T-helper 17 cell (primary cell): ENCODE measurements around the gene UTS2B. TPM values are rescaled to one million over a fixed set of nuclear protein-coding genes. Genes with fewer than 3 reads are reported as not detected.

Source experiments
- ATAC-seq: fragments of 150-1000 bp; cut with Tn5 transposase; 2 replicates; pipeline ENCODE4 v1.10.0; 2021; ENCODE audit warnings: mild to moderate bottlenecking, moderate library complexity
- DNase-seq, 3 donors: peaks; one replicate each; pipeline versions ENCODE4 v3.0.0 to v3.0.0-alpha.2; 2020 to 2021
- H3K9me3 ChIP-seq: one replicate; pipeline ENCODE4 v1.7.0; 2013; ENCODE audit warnings: low read length, mild to moderate bottlenecking; ENCODE audit not compliant: control insufficient read depth, poor library complexity, severe bottlenecking
- H3K27ac Mint-ChIP-seq: one replicate; pipeline ENCODE4 v1.8.0; 2022; ENCODE audit warnings: mild to moderate bottlenecking, moderate library complexity, mixed read lengths
- H3K27me3 Mint-ChIP-seq: one replicate; pipeline ENCODE4 v1.8.0; 2022; ENCODE audit warnings: mixed read lengths
- H3K36me3 Mint-ChIP-seq: one replicate; pipeline ENCODE4 v1.8.0; 2022; ENCODE audit warnings: low read depth, mixed read lengths
- H3K4me1 Mint-ChIP-seq: one replicate; pipeline ENCODE4 v1.8.0; 2022; ENCODE audit warnings: mild to moderate bottlenecking, mixed read lengths
- H3K4me3 Mint-ChIP-seq: one replicate; pipeline ENCODE4 v1.8.0; 2022; ENCODE audit warnings: mild to moderate bottlenecking, moderate library complexity, mixed read lengths
- total RNA-seq, 4 donors: library from RNA in 2 of 4; stranded (reverse) in 2 of 4; gene quantifications; one replicate each; pipeline ENCODE4 v1.2.3 and lab custom pipeline; 2022 to 2026

The UTS2B gene
- total RNA-seq, 2 donors from 2014 or later = not detected

DNA sequence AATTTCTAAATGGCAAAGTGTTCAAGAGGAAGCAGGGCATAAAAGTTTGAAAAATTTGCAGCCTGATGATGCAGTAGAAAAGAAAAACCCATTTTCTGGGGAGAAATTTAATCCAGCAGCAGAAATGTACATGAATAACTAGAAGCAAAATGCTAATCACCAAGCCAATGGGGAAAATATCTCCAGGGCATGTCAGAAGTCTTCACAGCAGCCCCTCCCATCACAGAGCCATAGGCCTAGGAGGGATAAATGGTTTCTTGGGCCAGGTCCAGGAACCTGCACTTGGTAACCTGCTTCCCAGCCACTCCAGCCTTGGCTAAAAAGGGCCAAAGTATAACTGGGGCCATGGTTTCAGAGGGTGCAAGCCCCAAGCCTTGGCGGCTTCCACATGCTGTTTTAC is 108.7 kb downstream of the UTS2B start:
- Mint-ChIP-seq H3K27me3 (no peaks in the 10 kb centered on the region), H3K27ac (no peak overlapping the region), H3K4me1 (no peaks in the 10 kb centered on the region), H3K36me3 (peaks cover 3% of the 10 kb centered on the region), H3K4me3 (no peak overlapping the region)
- ATAC-seq (no peak), DNase-seq (no peak)
- H3K9me3 ChIP-seq = no peaks in the 10 kb centered on the region

DNA sequence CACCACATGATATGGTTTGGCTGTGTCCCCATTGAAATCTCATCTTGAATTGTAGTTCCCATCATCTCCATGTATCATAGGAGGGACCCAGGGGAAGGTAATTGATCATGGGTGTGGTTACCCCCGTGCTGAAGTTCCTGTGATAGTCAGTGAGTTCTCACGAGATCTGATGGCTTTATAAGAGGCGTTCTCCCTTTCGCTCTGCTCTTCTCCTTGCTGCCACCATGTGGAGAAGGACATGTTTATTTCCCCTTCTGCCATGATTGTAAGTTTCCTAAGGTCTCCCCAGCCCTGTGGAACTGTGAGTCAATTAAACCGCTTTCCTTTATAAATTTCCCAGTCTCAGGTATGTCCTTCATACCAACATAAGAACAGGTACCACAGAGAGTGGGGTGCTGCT is 109.4 kb downstream of the UTS2B start:
- no peak overlapping the region for H3K27ac Mint-ChIP-seq

DNA sequence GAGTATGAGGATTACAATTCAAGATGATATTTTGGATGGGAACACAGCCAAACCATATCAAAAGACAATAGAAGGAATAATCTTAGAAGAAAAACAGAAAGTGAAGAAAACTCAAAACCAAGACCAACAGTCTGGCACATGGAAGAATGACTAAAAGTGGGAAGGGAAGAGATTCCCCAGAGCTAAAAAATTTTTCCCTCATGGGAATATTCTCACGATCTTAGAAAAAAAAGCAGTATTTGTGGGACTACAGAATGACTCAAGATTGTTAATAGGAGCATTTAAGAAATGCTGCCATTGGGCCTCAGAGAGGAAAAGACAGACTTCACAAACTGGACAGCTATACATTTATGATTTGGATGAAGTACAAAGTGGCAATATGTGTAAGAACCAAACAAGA is 113.0 kb downstream of the UTS2B start:
- H3K4me1 Mint-ChIP-seq = no peaks in the 10 kb centered on the region
- H3K27ac Mint-ChIP-seq = no peak overlapping the region
- ATAC-seq = no peak

More for the DNA sequence above, 109.4 kb downstream of the UTS2B start:
- DNase-seq = no peak
- no peak for ATAC-seq
- no peaks in the 10 kb centered on the region for H3K4me1 Mint-ChIP-seq
- peaks cover 3% of the 10 kb centered on the region for H3K36me3 Mint-ChIP-seq
- no peaks in the 10 kb centered on the region for H3K27me3 Mint-ChIP-seq
- no peak overlapping the region for H3K4me3 Mint-ChIP-seq
- H3K9me3 ChIP-seq = no peaks in the 10 kb centered on the region

More for the DNA sequence above, 113.0 kb downstream of the UTS2B start:
- no peak overlapping the region for H3K4me3 Mint-ChIP-seq
- H3K27me3 Mint-ChIP-seq = no peaks in the 10 kb centered on the region
- no peak for DNase-seq
- H3K36me3 Mint-ChIP-seq = peaks cover 3% of the 10 kb centered on the region
- H3K9me3 ChIP-seq = no peaks in the 10 kb centered on the region

Other genes starting within 250 kb of the UTS2B start
- not detected for gene OSTN, start 131.3 kb downstream of the UTS2B start, total RNA-seq
- gene CCDC50, start 1.1 kb downstream of the UTS2B start, total RNA-seq = 10 to 100 TPM; 11.8 to 12.7 TPM
- not detected for gene PYDC2, start 130.6 kb upstream of the UTS2B start, total RNA-seq